ENCODE measurements around the gene GPRC5B.
A peak's percentile ranks its signal among the peaks of the same experiment; 100 is the strongest.

Gene GPRC5B

DNA sequence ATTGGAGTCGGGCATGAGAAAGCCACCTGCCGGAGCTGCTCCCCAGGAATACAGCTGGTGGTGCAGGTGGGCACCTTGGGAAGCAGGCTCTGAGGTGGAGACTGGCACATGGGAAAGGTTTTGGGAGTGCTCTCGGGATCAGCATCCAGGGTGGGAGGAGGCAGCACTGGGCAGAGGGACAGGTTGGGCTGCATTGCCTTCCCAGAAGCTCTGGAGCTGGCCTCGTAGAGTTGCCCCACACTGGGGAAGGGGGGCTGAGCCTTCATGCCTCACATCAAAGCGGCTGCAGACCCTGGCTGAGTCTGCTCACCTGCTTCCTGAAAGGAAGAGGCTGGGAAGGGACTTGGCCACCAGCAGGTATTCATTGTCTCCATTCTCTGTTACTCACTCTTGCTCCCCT, 13.5 kb upstream of the GPRC5B start:
- no peak for DNase-seq

DNA sequence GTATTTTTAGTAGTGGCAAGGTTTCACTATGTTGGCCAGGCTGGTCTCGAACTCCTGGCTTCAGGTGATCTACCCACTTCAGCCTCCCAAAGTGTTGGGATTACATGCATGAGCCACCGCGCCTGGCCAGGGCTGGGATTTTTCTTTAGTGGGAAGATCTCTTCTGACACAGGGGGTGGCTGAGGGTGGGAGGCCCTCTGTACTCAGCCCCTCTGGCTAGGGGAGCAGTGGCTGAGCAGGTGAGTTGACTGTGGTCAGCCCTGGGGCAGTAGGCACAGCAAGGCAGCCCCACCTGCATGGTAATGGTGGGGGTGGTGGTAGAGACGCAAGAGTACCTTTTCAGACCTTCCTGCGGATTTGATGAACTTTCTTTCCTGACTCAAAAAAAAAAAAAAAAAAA, 12.3 kb upstream of the GPRC5B start:
- no peak for DNase-seq

DNA sequence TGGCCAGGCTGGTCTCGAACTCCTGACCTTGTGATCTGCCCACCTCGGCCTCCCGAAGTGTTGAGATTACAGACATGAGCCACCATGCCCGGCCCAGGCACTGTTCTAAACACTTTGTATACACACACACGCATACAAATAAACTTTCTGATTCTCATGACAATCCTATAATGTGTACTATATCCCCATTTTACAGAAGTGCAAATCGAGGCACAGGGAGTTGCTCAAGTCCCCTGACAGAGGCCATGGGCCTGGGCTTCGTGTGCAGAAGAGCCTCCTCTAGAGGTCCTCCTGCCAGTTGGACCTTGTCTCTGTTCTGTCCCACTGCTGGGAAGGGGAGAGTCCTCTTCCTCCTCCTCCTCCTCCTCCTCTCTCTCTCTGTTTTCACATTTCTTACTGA, 9.9 kb upstream of the GPRC5B start:
- no peak for DNase-seq

DNA sequence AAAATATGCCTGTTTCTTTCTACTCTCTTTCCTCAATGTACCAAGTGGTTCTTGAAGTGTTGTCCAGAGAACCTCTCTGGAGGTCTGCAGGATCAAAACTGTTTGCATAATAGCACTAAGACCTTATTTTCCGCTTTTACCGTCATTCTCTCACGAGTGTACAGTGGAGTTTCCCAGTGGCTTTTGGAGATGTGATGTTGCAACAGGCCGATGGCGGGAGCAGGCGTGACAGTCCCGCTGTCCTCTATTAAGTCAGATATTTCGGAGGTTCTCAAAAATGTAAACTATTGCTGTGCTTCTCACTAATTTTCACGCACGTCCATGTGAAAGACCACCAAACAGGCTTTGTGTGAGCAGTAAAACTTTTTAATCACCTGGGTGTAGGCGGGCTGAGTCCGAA, 8.3 kb upstream of the GPRC5B start:
- no peak for DNase-seq

DNA sequence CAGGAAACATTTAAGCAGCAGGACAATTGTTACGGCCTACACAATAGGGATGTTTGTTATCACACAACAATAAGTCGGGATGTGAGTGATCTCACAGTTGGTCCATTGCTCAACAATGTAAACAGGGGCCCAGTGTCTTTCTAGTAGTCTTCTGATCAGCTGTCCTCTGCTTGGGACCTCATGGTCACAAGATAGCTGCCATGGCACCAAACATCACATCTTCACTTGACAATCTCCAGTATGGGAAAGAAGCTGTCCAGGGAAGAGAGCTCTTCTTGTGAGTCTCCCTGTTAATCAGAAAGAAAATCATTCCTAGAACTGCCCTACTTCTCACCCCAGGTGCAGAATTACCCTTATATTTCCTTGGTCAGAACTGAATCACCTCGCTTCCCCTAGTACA, 6.3 kb upstream of the GPRC5B start:
- DNase-seq, result no peak

DNA sequence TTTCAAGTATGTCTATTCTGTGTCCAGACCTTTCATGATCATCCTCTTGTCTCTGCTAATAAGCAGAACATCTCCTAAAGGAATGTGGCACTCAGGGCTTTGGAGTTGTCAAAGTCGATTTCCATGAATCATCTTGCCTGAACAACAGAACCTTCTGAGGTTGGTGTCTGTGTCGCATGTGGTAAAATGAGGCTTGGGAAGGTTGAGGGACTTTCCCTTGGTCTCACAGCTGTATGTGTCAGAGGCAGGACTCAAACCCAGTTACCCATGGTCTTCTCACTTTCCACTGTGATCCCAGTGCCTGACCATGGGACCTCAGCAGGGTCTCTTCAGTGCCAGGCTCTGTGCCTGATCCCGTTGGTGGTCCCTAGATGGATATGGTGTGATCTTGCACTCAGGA, 4.2 kb upstream of the GPRC5B start:
- peak; percentile 13 for DNase-seq

DNA sequence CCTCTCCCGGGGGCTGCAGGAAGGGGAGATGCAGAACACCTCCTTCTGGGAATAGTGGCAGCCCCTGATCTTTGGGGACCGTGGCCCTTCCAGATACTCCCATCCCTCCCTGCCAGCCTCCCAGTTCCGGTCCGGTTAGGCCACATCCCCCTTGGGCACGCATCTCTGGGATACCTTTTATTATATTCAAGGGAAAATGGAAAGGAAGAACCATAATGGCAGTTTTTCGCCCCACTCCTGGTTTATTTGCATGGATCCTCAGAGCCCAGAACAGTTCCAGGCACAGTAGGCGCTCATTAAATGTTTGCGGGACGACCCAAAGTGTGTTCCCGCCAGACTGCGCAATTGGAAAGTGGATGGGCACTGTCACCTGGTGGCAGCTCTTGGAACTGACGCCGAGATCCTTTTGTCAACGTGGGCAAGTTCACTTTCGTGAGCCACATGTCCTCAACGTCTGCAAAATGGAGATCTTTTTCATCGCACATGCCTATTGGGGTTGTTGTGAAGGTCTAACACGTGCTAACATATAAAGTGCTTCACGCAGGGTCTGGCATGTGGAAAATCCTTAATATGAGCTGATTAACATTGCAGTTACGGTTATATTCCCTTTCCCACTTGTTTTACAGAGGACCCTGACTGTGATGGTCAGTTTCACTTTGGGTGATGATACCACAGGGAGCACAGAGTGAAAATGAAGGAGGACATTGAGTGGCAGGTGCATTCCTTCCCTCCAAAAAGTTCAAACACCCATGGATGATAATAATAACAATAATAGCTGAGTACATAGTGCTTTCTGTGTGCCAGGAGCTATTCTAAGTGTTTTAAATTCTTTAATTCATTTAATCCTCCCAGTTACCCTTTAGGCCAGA, 1.7 kb upstream of the GPRC5B start:
- DNase-seq, result peak; percentile 87

DNA sequence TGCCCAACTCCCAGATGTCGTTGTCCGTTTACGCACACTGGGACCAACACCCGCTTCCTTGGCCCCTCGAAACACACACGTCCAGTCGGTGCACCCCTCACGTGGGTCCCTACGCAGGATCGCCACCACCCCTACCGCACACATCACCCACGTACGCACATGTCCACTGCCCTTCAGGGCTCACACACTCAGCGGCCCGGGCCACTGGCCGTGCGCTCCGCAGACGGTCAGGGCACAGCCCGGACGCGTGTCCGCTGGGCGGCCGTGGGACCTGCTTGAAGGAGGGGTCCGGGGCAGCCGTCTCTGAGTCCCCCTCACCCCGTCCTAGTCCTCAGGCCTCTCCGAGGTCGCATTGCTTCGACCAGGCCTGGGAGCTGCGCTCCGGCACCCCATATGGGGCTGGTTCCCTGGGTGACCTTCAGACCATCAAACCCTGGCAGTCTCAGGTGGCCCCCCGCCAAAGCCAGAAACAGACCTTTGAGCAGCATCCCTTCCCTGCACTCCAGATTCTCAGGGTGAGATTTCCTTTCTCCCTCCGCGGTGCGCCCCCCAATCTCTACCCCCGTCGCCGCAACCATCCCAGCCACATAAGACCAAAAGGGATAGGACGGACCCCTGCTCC, 914 bp upstream of the GPRC5B start:
- DNase-seq, result no peak

DNA sequence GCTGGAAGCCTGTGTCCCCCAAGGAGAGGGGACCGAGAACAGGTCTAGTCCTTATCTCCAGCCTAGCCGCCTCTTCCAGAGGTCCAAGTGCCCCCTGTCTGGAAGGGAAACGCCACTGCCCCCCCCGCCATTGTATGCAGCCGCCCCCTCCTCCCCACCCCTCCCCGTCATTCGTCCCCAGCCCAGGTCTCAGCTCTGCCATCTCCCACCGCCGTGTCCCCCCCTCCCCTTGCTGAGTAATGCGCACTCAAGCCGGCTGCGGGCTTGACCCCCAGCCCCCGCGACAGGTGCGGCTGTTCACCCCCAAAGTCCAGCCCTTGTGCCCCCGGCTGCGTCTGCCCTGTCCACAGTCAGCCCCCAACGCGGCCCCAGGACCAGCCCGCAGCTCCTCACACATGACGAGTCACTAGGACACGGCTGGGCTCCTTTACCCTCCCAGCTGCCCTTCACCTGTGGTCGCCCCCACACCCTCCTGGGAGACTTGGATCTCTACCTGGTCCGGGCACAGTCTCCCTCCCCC, 622 bp downstream of the GPRC5B start:
- no peak for DNase-seq

DNA sequence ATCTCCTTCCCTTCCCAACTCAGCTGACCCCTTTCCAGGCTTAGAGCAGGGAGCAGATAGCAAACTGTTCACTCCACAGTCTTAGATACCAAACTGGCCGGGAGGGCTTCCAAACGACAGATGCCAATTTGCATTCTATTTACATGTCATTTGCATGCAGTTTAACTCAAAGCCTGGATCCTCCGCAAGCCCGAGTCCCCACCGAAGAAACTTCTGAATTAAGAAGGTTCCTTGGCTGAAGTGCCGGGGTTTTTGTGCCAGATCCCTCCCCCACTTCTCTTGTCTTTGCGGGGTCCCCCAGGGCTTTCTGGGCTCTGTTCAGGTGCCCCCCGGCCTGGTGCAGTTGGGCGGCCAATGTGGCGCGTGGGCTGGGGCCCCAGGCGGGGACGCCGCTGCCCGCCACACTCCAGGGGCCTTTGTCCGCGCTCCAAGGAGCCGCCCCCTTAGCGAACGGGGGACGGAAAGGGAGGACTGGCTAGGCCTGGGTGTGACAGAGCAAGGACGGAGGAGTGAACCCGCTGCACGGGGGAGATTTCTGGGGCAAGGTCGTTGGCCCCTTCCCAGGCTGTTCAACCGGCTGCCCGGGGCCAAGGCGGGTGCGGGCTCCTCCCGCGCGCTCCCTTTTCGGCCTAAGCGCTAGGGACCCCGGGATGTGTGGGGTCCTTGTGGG, 1.2 kb downstream of the GPRC5B start:
- DNase-seq, result no peak

DNA sequence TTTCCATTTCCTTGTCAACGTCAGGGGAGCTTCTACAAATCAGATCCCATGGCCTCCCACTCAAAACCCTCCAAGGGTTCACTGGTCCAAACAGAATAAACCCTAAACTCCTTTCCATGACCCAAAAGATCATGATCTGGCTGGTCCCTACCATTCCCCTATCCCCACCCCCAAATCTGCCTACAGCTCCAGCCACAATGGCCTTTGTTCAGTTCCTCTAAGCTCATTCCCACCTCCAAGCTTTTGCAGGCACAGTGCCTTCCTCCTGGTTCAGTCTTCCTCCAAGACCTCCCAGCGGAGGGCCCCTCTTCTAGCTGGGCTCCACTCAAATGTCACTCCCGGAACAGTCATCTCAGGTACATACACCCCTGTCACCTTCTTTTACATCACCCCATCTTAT, 2.0 kb downstream of the GPRC5B start:
- DNase-seq, result no peak

DNA sequence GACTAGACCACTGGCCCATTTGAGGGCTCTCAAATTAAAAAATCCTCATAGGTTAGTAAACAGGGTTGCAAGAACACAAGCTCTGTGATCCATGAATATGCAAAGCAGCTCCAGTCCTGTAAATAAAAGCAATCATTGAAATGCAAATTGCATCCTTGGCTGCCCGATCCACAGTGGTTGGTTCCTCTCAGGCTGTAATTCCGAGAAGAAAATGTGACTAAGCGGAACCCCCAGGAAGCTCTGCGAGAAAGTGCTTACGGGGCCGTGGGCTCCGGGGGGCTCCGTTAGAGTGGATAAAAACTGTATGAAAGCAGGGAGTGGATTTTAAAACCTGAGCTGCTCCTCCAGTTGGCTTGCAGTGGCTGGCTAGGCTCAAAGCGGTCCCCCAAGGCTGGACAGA, 2.5 kb downstream of the GPRC5B start:
- no peak for DNase-seq

DNA sequence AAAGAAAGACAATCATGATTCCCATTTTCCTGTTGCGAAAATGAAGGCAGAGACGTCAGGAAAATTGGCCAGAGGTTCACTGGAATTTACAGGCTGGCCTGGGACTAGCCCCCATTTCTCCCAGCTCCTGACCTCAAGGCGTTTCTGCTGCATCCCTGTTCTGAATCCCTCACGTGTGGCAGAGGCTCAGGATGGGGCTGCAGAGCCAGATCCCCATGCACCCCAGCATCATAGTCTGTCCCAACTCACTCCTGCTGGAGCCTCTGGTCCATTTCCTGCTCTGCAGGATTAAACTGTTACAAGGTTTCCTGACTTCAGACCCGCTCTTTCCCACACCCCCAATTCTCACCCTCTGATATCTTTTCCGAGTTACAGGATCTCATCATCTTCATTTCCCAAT, 2.9 kb downstream of the GPRC5B start:
- DNase-seq, result no peak

DNA sequence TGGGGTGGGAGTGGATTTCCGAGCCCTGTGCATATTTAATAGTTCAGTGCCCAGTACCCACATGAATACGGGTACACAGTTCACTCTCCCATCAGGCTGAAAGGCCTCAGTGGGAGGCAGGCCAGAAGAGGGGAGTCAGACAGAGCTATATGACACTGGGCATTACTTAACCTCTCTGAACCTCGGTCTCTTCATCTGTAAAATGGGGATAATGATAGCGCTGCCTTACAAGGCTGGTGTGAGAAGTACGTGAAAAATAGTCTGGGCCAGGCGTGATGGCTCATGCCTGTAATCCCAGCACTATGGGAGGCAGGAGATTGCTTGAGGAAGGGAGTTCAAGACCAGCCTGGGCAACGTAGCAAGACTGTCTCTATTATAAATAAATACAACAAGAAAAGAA, 3.6 kb downstream of the GPRC5B start:
- no peak for DNase-seq

DNA sequence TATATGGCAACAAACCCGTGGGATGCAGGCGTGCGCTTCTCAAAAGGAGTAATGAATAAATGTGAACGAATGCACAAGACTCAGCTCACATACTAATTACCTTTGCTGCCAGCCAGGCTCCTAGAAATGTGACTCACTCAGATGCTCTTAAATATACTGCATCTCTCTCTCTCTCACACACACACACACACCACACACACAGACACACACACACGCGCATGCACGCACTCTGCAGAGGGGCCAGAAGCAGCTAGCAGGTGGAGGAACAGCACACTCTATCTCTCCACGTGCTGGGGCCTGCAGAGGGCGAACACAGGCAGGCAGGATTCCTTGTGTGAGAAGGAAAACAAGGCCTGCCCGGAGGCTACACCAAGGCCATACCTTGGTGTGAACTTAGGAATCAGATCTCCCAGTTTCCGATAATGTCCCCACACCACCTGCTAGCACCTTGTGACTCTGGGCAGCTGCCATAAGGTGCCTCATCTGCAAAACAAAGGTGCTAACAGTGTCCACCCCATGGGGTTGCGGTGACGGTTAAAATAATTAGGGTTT, 5.3 kb downstream of the GPRC5B start:
- no peak for DNase-seq

DNA sequence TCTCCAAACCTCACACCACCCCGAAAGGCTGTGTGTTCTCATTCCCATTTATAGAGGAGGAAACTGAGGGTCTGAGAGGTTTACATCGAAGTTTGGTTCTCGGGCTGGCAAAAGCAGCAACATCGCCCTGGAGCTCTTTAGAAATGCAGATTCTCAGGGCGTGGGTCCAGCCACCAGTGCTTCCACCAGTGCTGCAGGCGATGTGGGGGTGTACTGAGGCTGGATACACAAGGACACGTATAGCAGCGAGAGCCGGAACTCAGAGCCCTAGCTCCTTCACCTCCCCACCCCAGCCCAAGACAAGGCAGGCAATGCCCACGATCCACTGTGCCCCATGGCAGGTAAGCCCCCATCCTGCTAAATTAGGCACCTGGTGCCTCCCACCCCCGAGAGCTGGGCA, 5.9 kb downstream of the GPRC5B start:
- no peak for DNase-seq

DNA sequence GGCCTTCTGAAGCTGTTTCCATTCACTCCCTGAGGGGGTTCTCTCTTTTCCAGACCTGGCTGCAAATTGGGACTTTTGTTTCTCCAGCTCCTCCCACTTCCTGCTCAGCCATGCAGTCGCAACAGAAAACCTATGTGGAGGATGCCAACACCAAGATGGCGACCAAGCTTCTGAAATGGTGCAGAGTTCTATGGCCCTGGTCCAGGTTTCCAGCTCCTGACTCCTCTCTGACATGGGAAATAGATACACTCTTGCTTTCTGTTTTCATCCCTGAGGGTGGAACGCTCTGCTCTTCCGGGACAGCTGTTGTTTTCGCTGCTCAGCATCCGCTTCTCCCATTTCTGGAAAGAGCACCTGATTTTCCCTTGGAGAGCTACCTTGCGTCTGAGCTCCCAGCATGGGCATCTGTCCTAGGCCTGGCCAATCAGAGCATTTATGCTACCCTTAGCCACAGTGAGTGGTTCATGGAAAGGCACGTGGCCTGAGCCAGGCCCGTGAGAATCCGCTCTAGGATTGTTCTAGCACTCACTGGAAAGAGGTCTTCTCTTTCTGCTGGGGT, 8.1 kb downstream of the GPRC5B start:
- DNase-seq, result no peak

DNA sequence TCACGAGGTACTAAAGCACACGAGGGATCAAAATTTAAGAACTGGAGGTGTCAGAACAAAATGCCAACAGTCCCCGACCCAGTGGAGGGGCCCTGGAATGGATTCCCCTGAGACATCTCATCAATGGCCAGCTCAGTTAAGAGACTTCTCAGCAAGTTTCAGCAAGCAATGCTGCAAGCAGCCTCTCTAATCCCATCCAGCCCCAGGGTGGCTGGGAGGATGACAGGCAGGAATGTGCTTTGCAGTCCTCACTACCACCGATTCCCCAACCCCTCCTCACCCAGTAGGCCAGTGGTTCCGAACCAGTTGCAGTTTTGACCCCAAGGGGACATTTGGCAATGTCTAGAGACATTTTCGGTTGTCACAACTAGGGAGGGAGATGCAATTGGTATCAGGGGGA, 8.7 kb downstream of the GPRC5B start:
- no peak for DNase-seq

DNA sequence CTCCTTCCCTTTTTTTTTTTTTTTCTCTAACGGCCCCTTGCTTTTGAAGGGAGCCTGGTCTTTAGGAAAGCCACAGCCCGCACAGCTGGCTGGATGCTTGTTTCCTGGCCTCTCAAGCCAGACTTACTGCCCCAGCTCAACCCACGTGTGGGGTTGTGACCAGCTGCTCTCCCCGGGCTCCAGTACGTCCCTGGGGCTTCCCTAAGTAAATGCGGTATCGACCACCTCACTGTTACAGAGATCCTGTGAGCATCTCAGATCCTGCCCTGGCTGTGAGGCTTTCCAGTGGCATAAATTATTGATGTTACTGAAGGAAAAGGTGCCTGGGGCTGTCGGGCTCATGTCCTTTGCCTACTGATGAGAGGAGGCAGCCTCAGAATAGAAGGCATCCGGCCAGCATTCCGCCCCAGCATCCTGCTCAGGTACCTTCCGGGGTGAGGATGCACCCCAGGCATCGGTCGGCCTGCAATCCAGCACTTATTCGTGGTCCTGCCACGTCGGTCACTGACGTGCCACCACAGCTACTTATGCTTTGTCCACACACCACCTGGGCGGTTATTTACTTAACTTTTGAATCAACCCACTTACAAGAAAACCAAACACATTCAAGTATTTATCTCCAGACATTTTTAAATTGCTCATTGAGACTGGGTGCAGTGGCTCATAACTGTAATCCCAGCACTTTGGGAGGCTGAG, 9.6 kb downstream of the GPRC5B start:
- DNase-seq, result no peak

DNA sequence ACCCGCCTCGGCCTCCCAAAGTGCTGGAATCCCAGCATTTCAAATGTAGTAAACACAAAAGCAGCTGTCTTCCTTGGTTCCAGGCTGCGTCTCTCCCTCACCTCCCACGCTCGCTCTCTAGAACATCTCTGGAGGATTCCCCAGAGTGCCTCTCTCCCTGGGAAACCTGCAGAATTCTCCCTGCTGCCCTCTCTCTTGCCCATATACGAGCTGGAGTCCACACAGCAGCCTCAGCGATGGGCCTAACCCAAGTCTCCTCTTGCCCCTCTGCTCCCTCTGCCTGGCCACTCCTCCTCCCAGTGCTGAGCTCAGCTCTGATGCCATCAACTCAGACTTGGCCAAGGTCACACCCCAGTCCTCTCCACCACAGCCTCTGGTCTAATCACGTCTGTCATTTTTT, 10.6 kb downstream of the GPRC5B start:
- DNase-seq, result no peak

DNA sequence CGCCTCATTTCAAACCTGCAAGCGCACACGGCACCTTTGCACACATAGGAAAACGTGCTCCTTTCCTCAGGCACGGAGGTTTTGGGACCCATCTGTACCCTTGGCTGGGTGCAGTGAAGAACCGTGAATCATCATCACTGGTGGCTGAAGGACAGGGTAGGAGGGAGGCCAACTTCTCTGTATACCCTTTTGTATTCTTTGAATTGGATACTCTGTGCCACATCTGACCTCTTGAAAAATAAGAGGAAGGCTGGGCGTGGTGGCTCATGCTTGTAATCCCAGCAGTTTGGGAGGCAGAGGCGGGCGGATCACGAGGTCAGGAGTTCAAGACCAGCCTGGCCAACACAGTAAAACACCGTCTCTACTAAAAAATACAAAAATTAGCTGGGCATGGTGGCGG, 11.7 kb downstream of the GPRC5B start:
- DNase-seq, result no peak

DNA sequence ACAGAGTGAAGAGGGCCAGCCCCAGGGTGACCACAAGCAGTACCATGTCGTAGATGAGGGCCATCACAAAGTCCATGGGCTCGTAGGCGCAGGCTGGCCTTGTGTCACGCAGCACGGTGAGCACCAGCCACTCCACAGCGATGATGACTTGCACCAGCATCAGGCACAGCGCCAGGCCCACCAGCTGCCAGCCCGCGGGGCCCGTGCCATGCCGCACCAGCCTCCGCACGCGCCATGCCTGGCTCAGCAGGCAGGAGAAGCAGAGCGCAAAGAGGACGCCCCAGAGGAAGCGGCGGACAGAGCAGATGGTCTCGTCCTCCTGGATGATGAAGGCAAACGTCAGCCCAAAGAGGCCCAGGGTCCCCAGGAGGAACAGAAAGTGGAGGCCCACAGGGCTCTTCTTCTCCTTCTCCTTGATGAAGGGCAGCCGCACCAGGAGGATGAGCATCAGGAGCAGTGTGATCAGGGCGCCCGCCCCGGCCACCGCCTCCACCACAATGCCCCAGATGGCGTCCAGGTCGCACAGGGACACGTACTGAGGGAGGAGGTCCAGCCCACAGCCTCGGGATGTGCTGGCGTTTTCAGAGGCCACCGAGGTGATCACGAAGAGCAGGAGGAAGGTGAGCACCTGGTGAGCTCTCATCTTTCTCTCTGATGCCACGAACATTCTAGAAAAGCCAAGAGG, 12.3 kb downstream of the GPRC5B start:
- no peak for DNase-seq

Data from activated CD4-positive, alpha-beta T cell treated with anti-CD3 and anti-CD28 coated beads, Interleukin-2, Interleukin-6, amounts not matched to agents 100 ng/mL and 50 ng/mL, durations not matched to agents 16 hours and 8 hours (primary cell).